ENCODE measurements around the gene RASGEF1B. TPM values are rescaled to one million over a fixed set of nuclear protein-coding genes. Genes with fewer than 3 reads are reported as not detected.
A peak's percentile ranks its signal among the peaks of the same experiment; 100 is the strongest.

Gene RASGEF1B
- total and polyA plus RNA-seq, 9 of the 15 experiments (the other 6 are each of a cell fraction or from before 2014, with no cell fraction given) = 0.04 to 0.57 (median 0.22) TPM

DNA sequence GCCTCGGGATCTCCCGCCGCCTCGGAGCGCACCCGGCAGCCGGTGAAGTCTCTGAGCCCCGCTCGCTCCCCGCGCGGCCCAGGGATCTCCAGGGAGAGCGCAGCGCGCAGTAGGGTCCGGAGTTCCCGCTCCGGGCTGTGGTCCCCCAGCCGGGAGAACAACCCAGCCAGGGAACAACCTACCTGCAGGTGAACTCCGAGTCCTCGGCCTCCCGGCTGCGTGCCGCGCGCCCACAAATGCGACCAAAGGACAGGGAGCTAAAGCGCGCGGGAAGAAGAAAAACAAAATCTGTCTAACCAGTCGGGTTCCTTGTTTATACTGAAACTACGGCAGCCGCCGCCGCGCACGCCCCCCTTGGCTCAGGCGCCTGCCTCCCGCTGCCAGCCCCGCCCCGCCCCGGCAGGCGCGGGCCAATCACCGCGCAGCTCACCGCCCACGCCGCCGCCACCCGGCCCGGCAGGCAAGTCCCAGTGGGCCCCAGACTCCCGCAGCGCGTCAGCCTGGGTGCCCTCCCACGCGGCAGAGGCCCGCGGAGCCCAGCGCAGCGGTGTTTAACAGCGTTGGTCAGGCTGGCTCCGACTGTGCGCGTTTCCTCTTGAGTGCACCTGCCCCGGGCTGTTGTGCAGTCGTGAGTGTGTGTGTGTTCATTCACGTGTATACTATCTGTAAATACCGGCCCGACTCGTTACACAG, at the start of gene RASGEF1B (continued):
- no peak for TF ChIP-seq SNAPC5 (CRISPR knock-in tag; IDR thresholded peaks at IDR 0.05)
- TF ChIP-seq, protein P1, sequence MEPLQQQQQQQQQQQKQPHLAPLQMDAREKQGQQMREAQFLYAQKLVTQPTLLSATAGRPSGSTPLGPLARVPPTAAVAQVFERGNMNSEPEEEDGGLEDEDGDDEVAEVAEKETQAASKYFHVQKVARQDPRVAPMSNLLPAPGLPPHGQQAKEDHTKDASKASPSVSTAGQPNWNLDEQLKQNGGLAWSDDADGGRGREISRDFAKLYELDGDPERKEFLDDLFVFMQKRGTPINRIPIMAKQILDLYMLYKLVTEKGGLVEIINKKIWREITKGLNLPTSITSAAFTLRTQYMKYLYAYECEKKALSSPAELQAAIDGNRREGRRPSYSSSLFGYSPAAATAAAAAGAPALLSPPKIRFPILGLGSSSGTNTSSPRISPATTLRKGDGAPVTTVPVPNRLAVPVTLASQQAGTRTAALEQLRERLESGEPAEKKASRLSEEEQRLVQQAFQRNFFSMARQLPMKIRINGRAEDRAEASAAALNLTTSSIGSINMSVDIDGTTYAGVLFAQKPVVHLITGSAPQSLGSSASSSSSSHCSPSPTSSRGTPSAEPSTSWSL (CRISPR knock-in tag; IDR thresholded peaks at IDR 0.05; ENCODE audit: borderline replicate concordance) = no peak
- peak; percentile 52; the same call in 1 of the 2 replicates for TF ChIP-seq CTBP1 (IDR thresholded peaks at IDR 0.05; ENCODE audit: borderline replicate concordance)
- no peak for TF ChIP-seq NONO (IDR thresholded peaks at IDR 0.05; ENCODE audit: low read depth in 2 of 2, low read length in 1 of 2)
- TF ChIP-seq ARID2 (IDR thresholded peaks at IDR 0.05) = no peak
- TF ChIP-seq CXXC5 (CRISPR knock-in tag; IDR thresholded peaks at IDR 0.05) = peak; percentile 42
- no peak for TF ChIP-seq NELFE (IDR thresholded peaks at IDR 0.05; ENCODE audit: insufficient read depth, insufficient read length)
- peak; percentile 41; the same call in 1 of the 2 replicates for TF ChIP-seq PHF8 (IDR thresholded peaks at IDR 0.05; ENCODE audit: borderline replicate concordance, low read length)
- no peak for TF ChIP-seq XRCC3 (IDR thresholded peaks at IDR 0.05)
- peak; percentile 19 for TF ChIP-seq HMGN3 (IDR thresholded peaks at IDR 0.05; ENCODE audit: borderline replicate concordance, extremely low read depth, insufficient read length, low read depth, low read length)
- no peak for TF ChIP-seq ZNF586 (CRISPR knock-in tag; conservative IDR thresholded peaks at IDR 0.05)
- 0 out of 2 replicates have a peak, but pooled peaks have one; percentile 75 for TF ChIP-seq KAT7 (CRISPR knock-in tag; IDR thresholded peaks at IDR 0.05; ENCODE audit: borderline replicate concordance)
- TF ChIP-seq ARID4B (CRISPR knock-in tag; IDR thresholded peaks at IDR 0.05) = 0 out of 2 replicates have a peak, but pooled peaks have one; percentile 59
- TF ChIP-seq PHB2 (IDR thresholded peaks at IDR 0.05; ENCODE audit: low read depth) = no peak
- TF ChIP-seq TSHZ1 (CRISPR knock-in tag; IDR thresholded peaks at IDR 0.05) = no peak
- TF ChIP-seq POLR2AphosphoS5 (IDR thresholded peaks at IDR 0.05; ENCODE audit: control insufficient read depth, insufficient read depth, low read depth, low read length) = no peak

Measured in K562 (cell line).